Stimulated activated CD4-positive, alpha-beta T cell treated with anti-CD3 and anti-CD28 coated beads, Interleukin-1b, Interleukin-23, amount 100 ng/mL, for 48 hours (primary cell): ENCODE measurements around the gene ANKRD2.
"Not testable (repeated sequence)": the region's sequence is repeated elsewhere in the genome, so short reads cannot be mapped to it uniquely, and the experiment has no call there.

Experiments used
- DNase-seq: peaks from one replicate; pipeline ENCODE4 v3.0.0-alpha.2; 2020

Gene ANKRD2

GRCh38 chr10:97574374-97575126, 2.0 kb downstream of the ANKRD2 start:
- DNase-seq, result no peak

DNA sequence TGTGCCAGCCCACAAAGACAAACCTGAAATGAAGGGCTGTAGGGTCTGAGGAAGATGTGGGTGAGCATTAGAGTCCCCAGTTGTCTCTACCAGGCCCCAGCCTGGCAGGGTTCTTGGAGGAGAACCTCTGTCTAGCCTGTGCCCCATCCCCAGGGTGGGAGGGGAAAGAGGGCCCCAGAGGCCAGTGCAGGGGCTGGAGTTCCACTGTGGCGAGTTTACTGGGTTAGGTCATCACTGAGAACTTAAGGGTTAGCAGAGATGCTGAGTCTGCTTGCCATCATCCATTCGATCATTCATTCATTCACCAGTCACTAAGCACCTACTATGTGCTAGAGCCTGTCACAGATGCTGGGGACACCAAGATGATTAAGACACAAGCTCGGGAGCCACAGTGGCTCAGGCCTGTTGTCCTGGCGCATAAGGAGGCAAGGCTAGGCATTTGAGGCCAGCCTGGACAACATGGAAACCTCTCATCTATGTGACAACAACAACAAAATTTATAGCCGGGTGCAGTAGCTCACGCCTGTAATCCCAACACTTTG, 2.6 kb downstream of the ANKRD2 start:
- no peak for DNase-seq

DNA sequence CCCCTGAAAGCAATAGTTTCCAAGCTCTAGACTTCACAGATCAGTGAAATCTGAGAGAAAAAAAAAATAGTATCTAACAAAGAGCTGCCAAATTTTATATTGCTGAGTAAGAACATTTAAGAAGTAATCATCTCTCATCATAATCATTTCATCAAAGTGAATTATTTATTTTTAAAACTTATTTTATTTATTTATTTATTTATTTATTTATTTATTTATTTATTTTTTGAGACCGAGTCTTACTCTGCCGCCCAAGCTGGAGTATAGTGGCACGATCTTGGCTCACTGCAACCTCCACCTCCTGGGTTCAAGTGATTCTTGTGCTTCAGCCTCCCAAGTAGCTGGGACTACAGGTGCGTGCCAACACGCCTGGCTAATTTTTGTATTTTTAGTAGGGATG, 3.9 kb downstream of the ANKRD2 start:
- not testable (repeated sequence) for DNase-seq

GRCh38 chr10:97577701-97578100, 5.1 kb downstream of the ANKRD2 start:
- DNase-seq, result no peak

DNA sequence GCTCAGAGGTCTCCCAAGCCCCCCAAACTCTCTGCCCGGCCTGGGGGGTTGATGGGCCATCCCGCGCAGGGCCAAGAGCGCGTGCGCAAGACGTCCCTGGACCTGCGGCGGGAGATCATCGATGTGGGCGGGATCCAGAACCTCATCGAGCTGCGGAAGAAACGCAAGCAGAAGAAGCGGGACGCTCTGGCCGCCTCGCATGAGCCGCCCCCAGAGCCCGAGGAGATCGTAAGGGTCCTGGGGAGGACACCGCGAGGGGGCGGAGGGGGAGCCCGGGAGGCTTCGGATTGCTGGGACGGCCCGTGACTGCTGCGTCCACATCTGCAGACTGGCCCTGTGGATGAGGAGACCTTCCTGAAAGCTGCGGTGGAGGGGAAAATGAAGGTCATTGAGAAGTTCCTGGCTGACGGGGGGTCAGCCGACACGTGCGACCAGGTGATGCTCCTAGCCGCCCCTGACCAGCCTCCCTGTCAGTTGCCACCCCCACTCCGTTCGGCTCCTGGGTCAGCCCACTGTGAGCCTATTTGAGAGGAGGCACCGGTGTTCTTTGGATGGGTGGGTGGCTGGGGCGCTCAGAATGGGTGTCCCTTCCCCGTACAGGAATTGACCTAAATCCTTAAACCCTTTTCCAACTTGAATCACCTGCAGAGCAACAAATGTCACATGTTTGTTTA, 5.7 kb downstream of the ANKRD2 start:
- DNase-seq, result no peak

- DNase-seq, result no peak
Observed at GRCh38 chr10:97580421-97581367, 8.1 kb downstream of the ANKRD2 start.

GRCh38 chr10:97582169-97582568, 9.6 kb downstream of the ANKRD2 start:
- DNase-seq, result no peak

DNA sequence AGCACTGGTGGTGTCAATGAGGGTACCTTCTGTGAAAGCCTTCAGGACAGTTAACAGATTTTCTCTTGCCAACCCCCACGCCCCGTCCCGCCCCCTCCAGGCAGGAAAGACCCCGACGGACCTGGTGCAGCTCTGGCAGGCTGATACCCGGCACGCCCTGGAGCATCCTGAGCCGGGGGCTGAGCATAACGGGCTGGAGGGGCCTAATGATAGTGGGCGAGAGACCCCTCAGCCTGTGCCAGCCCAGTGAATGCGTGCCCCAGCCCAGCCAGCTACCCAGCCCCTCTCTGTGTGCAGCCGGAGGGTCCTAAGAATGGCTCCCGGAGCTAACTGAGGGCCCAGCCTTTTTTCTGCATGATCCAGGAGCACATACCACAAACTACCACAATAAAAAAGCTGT, 10.9 kb downstream of the ANKRD2 start:
- no peak for DNase-seq

GRCh38 chr10:97584060-97584797, 11.7 kb downstream of the ANKRD2 start, which contains the start of gene HOGA1:
Gene HOGA1, plus strand, starts transcription at chr10:97584389. Its CDS starts 315 bp downstream, at chr10:97584704.
- no peak for DNase-seq

GRCh38 chr10:97584798-97585438, 12.3 kb downstream of the ANKRD2 start:
- no peak for DNase-seq

DNA sequence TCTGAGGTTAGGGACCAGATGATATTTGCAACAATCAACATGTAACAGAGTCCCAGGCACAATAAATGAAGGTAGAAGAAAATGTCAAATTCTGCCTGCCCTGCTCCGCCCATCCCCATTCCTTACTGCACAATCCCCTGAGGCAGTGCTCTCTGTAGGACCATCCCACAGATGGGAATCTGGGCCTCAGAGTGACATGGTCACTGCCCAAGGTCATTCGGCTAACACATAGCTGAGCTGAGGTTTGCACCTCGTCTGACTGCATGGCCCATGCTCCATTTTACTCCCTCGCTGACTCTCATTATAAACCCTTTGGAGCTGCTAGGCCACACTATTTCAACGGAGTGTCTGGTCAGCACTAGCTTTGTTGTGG, 12.8 kb downstream of the ANKRD2 start:
- DNase-seq, result no peak

DNA sequence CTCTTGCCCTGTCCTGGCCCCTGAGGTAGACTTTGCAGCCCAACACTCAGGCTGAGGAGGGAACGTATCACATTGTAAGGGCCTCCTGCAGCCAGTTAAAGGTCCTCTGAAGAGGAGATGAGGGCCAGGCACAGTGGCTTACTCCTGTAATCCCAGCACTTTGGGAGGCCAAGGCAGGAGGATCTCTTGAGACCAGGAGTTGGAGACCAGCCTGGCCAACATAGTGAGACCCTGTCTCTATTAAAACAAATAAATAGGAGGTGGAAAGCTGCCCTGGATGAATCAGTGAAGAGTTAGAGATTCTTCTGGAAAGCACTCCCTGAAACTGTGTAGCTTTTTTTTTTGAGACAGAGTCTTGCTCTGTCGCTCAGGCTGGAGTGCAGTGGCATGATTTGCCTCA, 14.6 kb downstream of the ANKRD2 start:
- no peak for DNase-seq

- no peak for DNase-seq
Observed at GRCh38 chr10:97589479-97589878, 16.9 kb downstream of the ANKRD2 start, which contains the start of gene C10orf62. Gene C10orf62, plus strand, starts transcription at chr10:97589721. Its CDS starts 177 bp downstream, at chr10:97589898.

GRCh38 chr10:97590082-97590747, 17.6 kb downstream of the ANKRD2 start:
- DNase-seq, result no peak

DNA sequence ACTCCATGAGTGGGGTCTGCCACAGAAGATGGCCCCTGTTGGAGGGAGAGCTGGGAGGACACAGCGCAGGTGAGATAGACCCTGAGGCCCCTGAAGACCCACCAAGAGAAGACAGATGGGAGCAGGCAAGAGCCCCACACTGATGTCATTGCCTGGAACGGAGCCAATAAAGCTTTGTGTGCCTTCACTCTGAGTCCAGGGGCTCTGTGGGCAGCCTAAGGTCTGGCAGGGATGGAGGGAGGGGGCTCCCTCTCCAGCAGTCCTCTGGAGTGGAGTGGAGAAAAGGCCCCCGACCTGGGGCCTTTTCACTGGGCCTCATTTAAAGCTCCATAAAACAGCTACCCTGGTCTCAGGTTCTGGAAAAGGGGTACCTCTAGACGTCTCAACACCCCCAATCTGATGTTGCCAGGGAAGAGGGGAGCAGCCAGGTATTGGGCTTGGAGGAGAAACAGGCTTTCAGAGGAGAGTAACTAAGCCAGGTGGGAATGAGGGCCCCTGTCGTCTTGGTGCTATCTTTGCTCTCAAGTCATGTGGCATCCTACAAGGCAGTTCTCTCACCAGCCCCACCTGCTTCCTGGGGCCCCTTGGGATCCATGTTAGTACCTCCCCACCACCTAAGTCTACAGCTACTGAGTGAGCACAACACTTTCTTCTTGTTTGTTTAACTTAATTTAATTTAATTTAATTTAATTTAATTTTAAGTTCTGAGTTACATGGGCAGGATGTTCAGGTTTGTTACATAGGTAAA, 18.3 kb downstream of the ANKRD2 start:
- DNase-seq, result no peak

GRCh38 chr10:97593421-97593820, 20.8 kb downstream of the ANKRD2 start:
- no peak for DNase-seq

DNA sequence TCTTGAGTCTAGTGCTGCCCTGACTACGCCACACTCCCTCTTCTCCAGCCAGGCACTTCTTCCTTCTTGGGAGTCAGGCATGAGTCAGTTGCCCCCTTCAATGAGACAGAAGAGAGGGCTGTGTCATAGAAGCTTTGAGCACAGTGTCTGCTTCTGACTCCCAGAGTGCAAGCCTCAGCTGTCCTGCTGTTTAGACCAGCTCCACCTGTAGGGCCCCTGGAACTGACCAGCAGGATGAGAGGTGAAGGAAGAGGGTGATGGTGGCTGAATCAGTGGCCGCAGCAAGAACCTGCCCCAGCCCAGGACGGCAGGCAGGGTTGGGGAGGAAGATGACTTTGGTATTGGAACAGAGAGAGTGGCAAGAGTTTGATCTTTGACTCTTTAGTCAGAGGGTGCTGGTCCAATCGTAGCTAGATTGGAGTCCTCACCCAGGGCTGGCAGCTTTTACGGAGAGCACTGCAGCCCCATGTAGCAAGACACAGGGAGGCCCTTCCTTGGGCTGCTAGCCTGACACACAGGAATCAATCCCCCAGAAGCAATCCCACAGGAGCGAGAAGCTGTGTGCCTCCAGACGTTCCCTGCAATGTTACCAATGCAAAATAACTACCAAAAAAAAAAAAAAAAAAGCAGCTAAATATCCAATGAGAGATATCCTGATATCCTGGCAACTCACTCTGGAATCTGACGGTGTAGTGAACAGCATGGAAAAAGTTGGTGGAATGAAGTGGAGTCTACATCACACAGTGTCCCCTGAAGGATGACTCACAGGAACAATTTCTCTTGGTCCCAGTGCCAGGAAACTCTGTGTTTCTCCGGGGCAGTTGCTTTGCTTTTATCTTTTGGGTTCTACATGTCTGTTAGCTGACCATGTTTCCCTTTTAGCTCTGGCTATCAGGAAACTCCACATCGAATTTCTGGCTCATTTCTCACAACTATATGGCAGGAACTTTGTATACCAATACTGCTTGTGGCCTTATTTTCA, 23.8 kb downstream of the ANKRD2 start:
- no peak for DNase-seq

DNA sequence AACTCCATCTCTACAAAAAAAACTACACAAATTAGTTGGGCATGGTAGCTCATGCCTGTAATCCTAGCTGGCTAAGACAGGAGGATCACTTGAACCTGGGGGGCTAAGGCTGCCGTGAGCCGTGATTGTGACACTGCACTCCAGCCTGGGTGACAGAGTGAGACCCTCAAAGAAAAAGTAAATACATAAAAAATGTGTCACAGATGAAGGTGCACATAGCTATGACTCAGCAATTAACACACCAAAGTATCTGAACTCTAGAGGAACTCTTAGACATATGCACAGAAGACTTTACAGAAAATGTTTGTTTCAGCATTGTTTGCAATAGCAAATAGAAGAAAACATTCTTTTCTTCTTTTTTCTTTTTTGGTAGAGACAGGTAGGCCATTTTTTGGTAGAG, 25.2 kb downstream of the ANKRD2 start:
- no peak for DNase-seq
